H1 (cell line): ENCODE data around the gene ARHGEF16. TPM values are rescaled to one million over a fixed set of nuclear protein-coding genes. Genes with fewer than 3 reads are reported as not detected.
A peak's percentile ranks its signal among the peaks of the same experiment; 100 is the strongest.

ENCODE experiments used
- GABPA ChIP-seq: IDR thresholded peaks from 2 replicates; pipeline ENCODE4 v1.6.1; 2011; ENCODE audit warnings: mild to moderate bottlenecking, low read length, moderate library complexity, borderline replicate concordance; ENCODE audit not compliant: insufficient read depth
- polyA plus RNA-seq, 7 experiments: library from polyadenylated mRNA; depleted of rRNA in 3 of 7; stranded (reverse) in 5 of 7; unstranded in 2 of 7; fragments of >200 nt in 5 of 7; fragments of 200-250 nt in 2 of 7; gene quantifications; 1 replicate in 5 of 7; 2 replicates in 1 of 7; 4 replicates in 1 of 7; pipeline versions ENCODE4 v1.2.1 to v1.2.3, GENCODE V29; 2011 to 2013; ENCODE audit warnings: missing spikeins in 2 of 7, mixed read lengths in 2 of 7
- total RNA-seq: library from RNA; stranded (reverse); fragmentation: NEBNext Ultra II Directional; extraction: Animal tissue kit (Norgen Biotek cat#: 25700); gene quantifications from 2 replicates; pipeline ENCODE4 v1.2.1, GENCODE V29; 2021
- TF ChIP-seq, protein P1 (sequence below): fragments of 300-600 bp; sonication (generic); IDR thresholded peaks from 2 replicates; pipeline ENCODE4 v1.7.1; 2012; ENCODE audit warnings: low read length, moderate library complexity, mild to moderate bottlenecking, inconsistent platforms; ENCODE audit not compliant: insufficient replicate concordance

Gene ARHGEF16
- total and polyA plus RNA-seq, 2 of the 8 experiments (the other 6 are each of a cell fraction or from before 2014, with no cell fraction given), result 18.3 to 20.7 TPM

DNA sequence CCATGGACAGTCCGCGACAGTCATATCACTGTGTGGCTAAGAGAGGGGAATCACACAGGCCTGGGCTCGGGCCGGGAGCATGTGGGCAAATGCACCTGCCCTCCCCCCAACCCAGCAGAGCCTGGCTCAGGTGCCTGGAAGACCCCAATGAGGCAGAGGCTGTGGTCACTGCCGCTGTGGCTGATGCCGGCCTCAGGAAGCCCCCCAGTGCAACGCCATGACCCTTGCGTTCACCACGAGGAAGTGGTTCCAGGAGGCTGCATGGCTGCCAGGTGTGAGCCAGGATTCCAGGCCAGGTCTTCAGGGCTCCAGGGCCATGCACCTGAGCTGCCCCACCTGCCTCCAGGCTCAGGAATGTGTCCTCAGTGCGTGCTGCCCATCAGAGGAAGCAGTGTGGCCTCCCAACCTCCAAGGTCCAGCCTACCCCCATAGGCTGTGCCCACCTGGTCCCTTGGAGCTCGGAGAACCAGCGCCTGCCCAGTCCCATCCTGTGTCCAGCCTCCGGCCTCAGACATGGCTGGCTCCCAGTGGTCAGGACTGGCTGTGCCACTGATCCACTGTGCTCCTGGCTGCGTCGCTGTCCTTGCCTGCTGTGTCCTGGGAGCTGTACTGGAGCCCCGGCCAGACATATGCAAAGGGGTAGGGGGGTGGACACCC lies 8.0 kb downstream of the ARHGEF16 start (continued):
- TF ChIP-seq, protein P1, sequence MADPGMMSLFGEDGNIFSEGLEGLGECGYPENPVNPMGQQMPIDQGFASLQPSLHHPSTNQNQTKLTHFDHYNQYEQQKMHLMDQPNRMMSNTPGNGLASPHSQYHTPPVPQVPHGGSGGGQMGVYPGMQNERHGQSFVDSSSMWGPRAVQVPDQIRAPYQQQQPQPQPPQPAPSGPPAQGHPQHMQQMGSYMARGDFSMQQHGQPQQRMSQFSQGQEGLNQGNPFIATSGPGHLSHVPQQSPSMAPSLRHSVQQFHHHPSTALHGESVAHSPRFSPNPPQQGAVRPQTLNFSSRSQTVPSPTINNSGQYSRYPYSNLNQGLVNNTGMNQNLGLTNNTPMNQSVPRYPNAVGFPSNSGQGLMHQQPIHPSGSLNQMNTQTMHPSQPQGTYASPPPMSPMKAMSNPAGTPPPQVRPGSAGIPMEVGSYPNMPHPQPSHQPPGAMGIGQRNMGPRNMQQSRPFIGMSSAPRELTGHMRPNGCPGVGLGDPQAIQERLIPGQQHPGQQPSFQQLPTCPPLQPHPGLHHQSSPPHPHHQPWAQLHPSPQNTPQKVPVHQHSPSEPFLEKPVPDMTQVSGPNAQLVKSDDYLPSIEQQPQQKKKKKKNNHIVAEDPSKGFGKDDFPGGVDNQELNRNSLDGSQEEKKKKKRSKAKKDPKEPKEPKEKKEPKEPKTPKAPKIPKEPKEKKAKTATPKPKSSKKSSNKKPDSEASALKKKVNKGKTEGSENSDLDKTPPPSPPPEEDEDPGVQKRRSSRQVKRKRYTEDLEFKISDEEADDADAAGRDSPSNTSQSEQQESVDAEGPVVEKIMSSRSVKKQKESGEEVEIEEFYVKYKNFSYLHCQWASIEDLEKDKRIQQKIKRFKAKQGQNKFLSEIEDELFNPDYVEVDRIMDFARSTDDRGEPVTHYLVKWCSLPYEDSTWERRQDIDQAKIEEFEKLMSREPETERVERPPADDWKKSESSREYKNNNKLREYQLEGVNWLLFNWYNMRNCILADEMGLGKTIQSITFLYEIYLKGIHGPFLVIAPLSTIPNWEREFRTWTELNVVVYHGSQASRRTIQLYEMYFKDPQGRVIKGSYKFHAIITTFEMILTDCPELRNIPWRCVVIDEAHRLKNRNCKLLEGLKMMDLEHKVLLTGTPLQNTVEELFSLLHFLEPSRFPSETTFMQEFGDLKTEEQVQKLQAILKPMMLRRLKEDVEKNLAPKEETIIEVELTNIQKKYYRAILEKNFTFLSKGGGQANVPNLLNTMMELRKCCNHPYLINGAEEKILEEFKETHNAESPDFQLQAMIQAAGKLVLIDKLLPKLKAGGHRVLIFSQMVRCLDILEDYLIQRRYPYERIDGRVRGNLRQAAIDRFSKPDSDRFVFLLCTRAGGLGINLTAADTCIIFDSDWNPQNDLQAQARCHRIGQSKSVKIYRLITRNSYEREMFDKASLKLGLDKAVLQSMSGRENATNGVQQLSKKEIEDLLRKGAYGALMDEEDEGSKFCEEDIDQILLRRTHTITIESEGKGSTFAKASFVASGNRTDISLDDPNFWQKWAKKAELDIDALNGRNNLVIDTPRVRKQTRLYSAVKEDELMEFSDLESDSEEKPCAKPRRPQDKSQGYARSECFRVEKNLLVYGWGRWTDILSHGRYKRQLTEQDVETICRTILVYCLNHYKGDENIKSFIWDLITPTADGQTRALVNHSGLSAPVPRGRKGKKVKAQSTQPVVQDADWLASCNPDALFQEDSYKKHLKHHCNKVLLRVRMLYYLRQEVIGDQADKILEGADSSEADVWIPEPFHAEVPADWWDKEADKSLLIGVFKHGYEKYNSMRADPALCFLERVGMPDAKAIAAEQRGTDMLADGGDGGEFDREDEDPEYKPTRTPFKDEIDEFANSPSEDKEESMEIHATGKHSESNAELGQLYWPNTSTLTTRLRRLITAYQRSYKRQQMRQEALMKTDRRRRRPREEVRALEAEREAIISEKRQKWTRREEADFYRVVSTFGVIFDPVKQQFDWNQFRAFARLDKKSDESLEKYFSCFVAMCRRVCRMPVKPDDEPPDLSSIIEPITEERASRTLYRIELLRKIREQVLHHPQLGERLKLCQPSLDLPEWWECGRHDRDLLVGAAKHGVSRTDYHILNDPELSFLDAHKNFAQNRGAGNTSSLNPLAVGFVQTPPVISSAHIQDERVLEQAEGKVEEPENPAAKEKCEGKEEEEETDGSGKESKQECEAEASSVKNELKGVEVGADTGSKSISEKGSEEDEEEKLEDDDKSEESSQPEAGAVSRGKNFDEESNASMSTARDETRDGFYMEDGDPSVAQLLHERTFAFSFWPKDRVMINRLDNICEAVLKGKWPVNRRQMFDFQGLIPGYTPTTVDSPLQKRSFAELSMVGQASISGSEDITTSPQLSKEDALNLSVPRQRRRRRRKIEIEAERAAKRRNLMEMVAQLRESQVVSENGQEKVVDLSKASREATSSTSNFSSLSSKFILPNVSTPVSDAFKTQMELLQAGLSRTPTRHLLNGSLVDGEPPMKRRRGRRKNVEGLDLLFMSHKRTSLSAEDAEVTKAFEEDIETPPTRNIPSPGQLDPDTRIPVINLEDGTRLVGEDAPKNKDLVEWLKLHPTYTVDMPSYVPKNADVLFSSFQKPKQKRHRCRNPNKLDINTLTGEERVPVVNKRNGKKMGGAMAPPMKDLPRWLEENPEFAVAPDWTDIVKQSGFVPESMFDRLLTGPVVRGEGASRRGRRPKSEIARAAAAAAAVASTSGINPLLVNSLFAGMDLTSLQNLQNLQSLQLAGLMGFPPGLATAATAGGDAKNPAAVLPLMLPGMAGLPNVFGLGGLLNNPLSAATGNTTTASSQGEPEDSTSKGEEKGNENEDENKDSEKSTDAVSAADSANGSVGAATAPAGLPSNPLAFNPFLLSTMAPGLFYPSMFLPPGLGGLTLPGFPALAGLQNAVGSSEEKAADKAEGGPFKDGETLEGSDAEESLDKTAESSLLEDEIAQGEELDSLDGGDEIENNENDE, result no peak
- TF ChIP-seq GABPA, result peak; percentile 60; the same call in 1 of the 2 replicates
